Aorta (tissue), 5 donors: ENCODE measurements around the gene TMEM114. TPM values are rescaled to one million over a fixed set of nuclear protein-coding genes. Genes with fewer than 3 reads are reported as not detected.

Experiments used
- ATAC-seq: fragments of 200-7000 bp; cut with Tn5 transposase; one replicate; pipeline ENCODE4 v1.9.1; 2022; ENCODE audit warnings: moderate library complexity; ENCODE audit not compliant: low FRiP score
- DNase-seq, 2 donors: peaks; one replicate each; pipeline ENCODE4 v3.0.0-alpha.2; 2020
- H3K27ac ChIP-seq, 2 donors: one replicate each; pipeline ENCODE4 v1.5.1; 2013; ENCODE audit warnings: low read length in 2 of 2, mild to moderate bottlenecking in 2 of 2, moderate library complexity in 2 of 2, control low read depth in 1 of 2, inconsistent platforms in 1 of 2, low read depth in 1 of 2
- H3K27me3 ChIP-seq, 2 donors: one replicate each; pipeline ENCODE4 v1.6.1; 2013; ENCODE audit warnings: control low read depth in 1 of 2, low read length in 1 of 2, mild to moderate bottlenecking in 1 of 2, moderate library complexity in 1 of 2; ENCODE audit not compliant: insufficient read depth in 2 of 2, control insufficient read depth in 1 of 2
- H3K36me3 ChIP-seq, 2 donors: one replicate each; pipeline ENCODE4 v1.6.1; 2013; ENCODE audit warnings: control low read depth in 1 of 2, low read length in 1 of 2, mild to moderate bottlenecking in 1 of 2; ENCODE audit not compliant: insufficient read depth in 2 of 2, control insufficient read depth in 1 of 2
- H3K4me1 ChIP-seq, 2 donors: one replicate each; pipeline ENCODE4 v1.6.1; 2013; ENCODE audit warnings: low read length in 2 of 2, control low read depth in 1 of 2, mild to moderate bottlenecking in 1 of 2, moderate library complexity in 1 of 2; ENCODE audit not compliant: insufficient read depth in 2 of 2, control insufficient read depth in 1 of 2
- H3K4me3 ChIP-seq, 2 donors: one replicate each; pipeline ENCODE4 v1.5.1; 2013; ENCODE audit warnings: low read length in 2 of 2, control low read depth in 1 of 2, mild to moderate bottlenecking in 1 of 2
- H3K9me3 ChIP-seq: one replicate; pipeline ENCODE4 v1.6.1; 2013; ENCODE audit warnings: mild to moderate bottlenecking, low read length; ENCODE audit not compliant: control insufficient read depth
- WGBS, 2 donors: extraction: QIAGEN DNeasy Blood & Tissue Kit; methylation state at CpG; one replicate each; pipeline ENCODE4 v1.1.7; 2013; 5-methylcytosine and 5-hydroxymethylcytosine counted together
- intact Hi-C, 2 donors: fragments of 100-400 bp; cut with DNase I; formaldehyde crosslinking; loops; one replicate each; pipeline versions ENCODE4 v1.14.2 to v1.15.0; 2022
- polyA plus RNA-seq, 2 donors: library from polyadenylated mRNA; stranded (reverse); fragments of 200-250 nt; gene quantifications; one replicate each; pipeline ENCODE4 v1.2.3, GENCODE V29; 2013
- total RNA-seq, 2 donors: library from RNA; stranded (reverse); fragmentation: NEBNext Ultra II Directional; extraction: Animal tissue kit (Norgen Biotek cat#: 25700); gene quantifications; one replicate each; pipeline ENCODE4 v1.2.1, GENCODE V29; 2021
- donor health status: healthy with polysubstance abuse.
- donor health status: Bipolar disorder and iron deficiency.
- donor health status: DM: no; HTN: no; CAD: no.
- donor health status: DM: no; HTN: no; CAD: no.
- donor health status: DM: yes; HTN: yes; CAD: no.

The TMEM114 gene
- total and polyA plus RNA-seq, 4 donors = not detected

- Histone ChIP-seq H3K9me3 (no peaks in the 10 kb centered on the region), H3K36me3 (peaks cover 3 to 18% of the 10 kb centered on the region in 2 donors), H3K27ac (no peak overlapping the region), H3K27me3 (no peaks in the 10 kb centered on the region), H3K4me1 (no peaks in the 10 kb centered on the region), H3K4me3 (no peak overlapping the region)
- intact Hi-C loops = no loop called here
- WGBS, 2 donors = 94 to 95% methylated on average over 16 of the region's 16 CpGs
- DNase-seq (no peak), ATAC-seq (no peak)
Measured at GRCh38 chr16:8628981-8629725, 38.8 kb upstream of the TMEM114 start.

- H3K4me1 ChIP-seq = no peaks in the 10 kb centered on the region
- no peak overlapping the region for H3K27ac ChIP-seq
- 63 to 64% methylated on average over 4 of the region's 4 CpGs for WGBS, 2 donors
- DNase-seq (no peak), ATAC-seq (no peak)
- H3K27me3 ChIP-seq = no peaks in the 10 kb centered on the region
- no peak overlapping the region for H3K4me3 ChIP-seq
- H3K36me3 ChIP-seq = peaks cover 3 to 18% of the 10 kb centered on the region in 2 donors
- no peaks in the 10 kb centered on the region for H3K9me3 ChIP-seq
- intact Hi-C loops = no loop called here
Measured at GRCh38 chr16:8627456-8627855, 37.1 kb upstream of the TMEM114 start.

GRCh38 chr16:8626946-8627345, 36.6 kb upstream of the TMEM114 start:
- H3K9me3 ChIP-seq = no peaks in the 10 kb centered on the region
- intact Hi-C loops = no loop called here
- peaks cover 3 to 18% of the 10 kb centered on the region in 2 donors for H3K36me3 ChIP-seq

GRCh38 chr16:8625491-8626087, 35.3 kb upstream of the TMEM114 start:
- peaks cover 3 to 18% of the 10 kb centered on the region in 2 donors for H3K36me3 ChIP-seq
- DNase-seq (no peak), ATAC-seq (no peak)
- no peak overlapping the region for H3K4me3 ChIP-seq
- no peaks in the 10 kb centered on the region for H3K4me1 ChIP-seq
- 92 to 93% methylated on average over 10 of the region's 10 CpGs for WGBS, 2 donors
- intact Hi-C loops = no loop called here
- no peaks in the 10 kb centered on the region for H3K9me3 ChIP-seq
- no peaks in the 10 kb centered on the region for H3K27me3 ChIP-seq
- H3K27ac ChIP-seq = no peak overlapping the region

More at GRCh38 chr16:8626946-8627345, 36.6 kb upstream of the TMEM114 start:
- Histone ChIP-seq H3K27me3 (no peaks in the 10 kb centered on the region), H3K27ac (no peak overlapping the region), H3K4me1 (no peaks in the 10 kb centered on the region), H3K4me3 (no peak overlapping the region)
- 87 to 91% methylated on average over 8 of the region's 8 CpGs for WGBS, 2 donors
- ATAC-seq (no peak), DNase-seq (no peak)

GRCh38 chr16:8623634-8624033, 33.3 kb upstream of the TMEM114 start:
- Histone ChIP-seq H3K36me3 (peaks cover 3 to 8% of the 10 kb centered on the region in 2 donors), H3K4me1 (no peaks in the 10 kb centered on the region), H3K27ac (no peak overlapping the region), H3K4me3 (no peak overlapping the region), H3K9me3 (no peaks in the 10 kb centered on the region), H3K27me3 (no peaks in the 10 kb centered on the region)
- no peak for ATAC-seq
- intact Hi-C loops = loop anchor here (5.0 kb wide), 2 partner anchors 49 to 56 kb away; partner anchors contain the start of gene ABAT (in 1 of the 2)
- DNase-seq = no peak

GRCh38 chr16:8622315-8622656, 32.0 kb upstream of the TMEM114 start:
- WGBS, 2 donors = 3 to 5% methylated on average over 4 of the region's 4 CpGs
- Histone ChIP-seq H3K4me1 (no peaks in the 10 kb centered on the region), H3K27ac (no peak overlapping the region), H3K27me3 (no peaks in the 10 kb centered on the region), H3K9me3 (no peaks in the 10 kb centered on the region), H3K4me3 (peak overlapping the region; percentile 45 to 77), H3K36me3 (peaks cover 3 to 6% of the 10 kb centered on the region in 2 donors)
- ATAC-seq (no peak), DNase-seq (no peak)
- intact Hi-C loops = loop anchor here (5.0 kb wide), 2 partner anchors 50 to 55 kb away; partner anchors contain the start of gene ABAT (in 1 of the 2)

GRCh38 chr16:8621572-8622314, 31.4 kb upstream of the TMEM114 start, which contains the start of gene METTL22:
TSS of gene METTL22 (plus strand) at chr16:8621698. CDS start at chr16:8625666, 3,968 bp downstream.
- intact Hi-C loops = loop anchor here (2.0 to 5.0 kb wide), 3 partner anchors 51 to 54 kb away; partner anchors contain the start of gene ABAT (in 2 of the 2)
- Histone ChIP-seq H3K4me1 (no peaks in the 10 kb centered on the region), H3K27ac (peak within 1 kb of the TSS in 1 of 2 donors; percentile 41), H3K27me3 (no peaks in the 10 kb centered on the region), H3K36me3 (peaks cover 3 to 4% of the 10 kb centered on the region in 2 donors), H3K4me3 (peak within 1 kb of the TSS; percentile 45 to 77), H3K9me3 (no peaks in the 10 kb centered on the region)
- ATAC-seq (peak; percentile 98), DNase-seq (peak; percentile 94 to 98)
- WGBS, 2 donors = 0% methylated on average over 51 of the region's 51 CpGs

GRCh38 chr16:8621222-8621571, 30.9 kb upstream of the TMEM114 start:
- intact Hi-C loops = loop anchor here (2.0 to 5.0 kb wide), 3 partner anchors 51 to 54 kb away; partner anchors contain the start of gene ABAT (in 2 of the 2)
- no peaks in the 10 kb centered on the region for H3K4me1 ChIP-seq
- DNase-seq (no peak), ATAC-seq (no peak)
- peak overlapping the region; percentile 45 to 77 for H3K4me3 ChIP-seq
- no peak overlapping the region for H3K27ac ChIP-seq
- no peaks in the 10 kb centered on the region for H3K9me3 ChIP-seq
- WGBS, 2 donors = 19% methylated on average over 12 of the region's 12 CpGs
- peaks cover 3 to 4% of the 10 kb centered on the region in 2 donors for H3K36me3 ChIP-seq
- H3K27me3 ChIP-seq = no peaks in the 10 kb centered on the region
